Tibial artery (tissue), 4 donors: ENCODE results near the gene KRTDAP.

Experiments used
- DNase-seq, 2 donors: peaks; one replicate each; pipeline ENCODE4 v3.0.0-alpha.2; 2019
- H3K27ac ChIP-seq, 2 donors: fragments of 200-600 bp; sonication (generic) in 1 of 2; 1 replicate in 1 of 2; 2 replicates in 1 of 2; pipeline ENCODE4 v1.5.1; 2018 to 2019; ENCODE audit warnings: mild to moderate bottlenecking in 1 of 2
- H3K27me3 ChIP-seq, 2 donors: fragments of 200-600 bp; sonication (generic) in 1 of 2; one replicate each; pipeline versions ENCODE4 v1.5.1 to v1.6.0; 2016 to 2019
- H3K36me3 ChIP-seq, 3 donors: fragments of 200-600 bp; sonication (generic) in 2 of 3; one replicate each; pipeline ENCODE4 v1.5.1; 2016 to 2019; ENCODE audit warnings: mild to moderate bottlenecking in 2 of 3
- H3K4me1 ChIP-seq, 4 donors: fragments of 200-600 bp; sonication (generic) in 2 of 4; 1 replicate in 3 of 4; 2 replicates in 1 of 4; pipeline ENCODE4 v1.5.1; 2016 to 2019
- H3K4me3 ChIP-seq, 2 donors: fragments of 200-600 bp; sonication (generic) in 1 of 2; 1 replicate in 1 of 2; 2 replicates in 1 of 2; pipeline ENCODE4 v1.5.1; 2018 to 2019; ENCODE audit warnings: mild to moderate bottlenecking in 2 of 2
- H3K9me3 ChIP-seq, 3 donors: fragments of 200-600 bp; sonication (generic) in 1 of 3; one replicate each; pipeline ENCODE4 v1.5.1; 2016 to 2019
- intact Hi-C: fragments of 100-400 bp; cut with DNase I; formaldehyde crosslinking; loops from one replicate; pipeline ENCODE4 v1.15.0; 2023; ENCODE audit warnings: low total_unique reads
- TF ChIP-seq, protein P1 (sequence below), 2 experiments: fragments of 200-600 bp in 1 of 2; fragments of 450-650 bp in 1 of 2; IDR thresholded peaks; one replicate each; pipeline ENCODE4 v1.5.1; 2017 to 2019; ENCODE audit warnings: antibody characterized with exemption in 2 of 2, mild to moderate bottlenecking in 1 of 2, moderate library complexity in 1 of 2

The KRTDAP gene

DNA sequence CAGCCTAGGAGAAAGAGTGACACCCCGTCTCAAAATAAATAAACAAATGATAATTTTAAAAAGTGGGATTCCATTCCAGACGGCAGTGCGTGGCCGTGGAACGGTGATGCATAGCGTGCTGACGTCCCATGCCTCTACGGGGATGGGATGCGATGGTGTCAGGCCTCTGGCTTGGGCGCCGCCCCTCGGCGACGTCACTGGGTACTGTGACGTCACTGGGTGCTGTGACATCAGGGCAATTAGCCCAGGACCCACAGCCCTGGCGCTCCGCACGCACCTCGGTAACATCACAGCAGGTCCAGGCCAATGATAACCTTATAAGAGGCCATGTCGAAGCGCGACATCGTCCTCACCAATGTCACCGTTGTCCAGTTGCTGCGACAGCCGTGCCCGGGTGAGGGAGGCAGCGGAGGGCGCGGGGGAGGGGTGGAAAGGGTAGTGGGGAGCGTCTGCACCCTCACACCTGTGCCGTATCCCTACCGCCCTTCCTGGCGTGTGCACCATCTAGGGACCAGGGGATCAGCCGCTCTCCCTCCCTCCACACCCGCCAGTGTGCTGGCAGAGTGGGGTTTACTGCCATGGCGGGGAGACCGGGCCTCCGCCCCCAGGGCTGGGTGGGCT, 43.0 kb upstream of the KRTDAP start, which contains the start of gene GAPDHS:
Gene GAPDHS, plus strand, starts transcription at position 256 of the 621 bp plus-strand sequence. Its CDS starts 72 bp downstream, at position 328.
- Histone ChIP-seq H3K9me3 (no peaks in the 10 kb centered on the region), H3K27ac (no peak within 1 kb of the TSS), H3K36me3 (no peaks in the 10 kb centered on the region), H3K27me3 (peaks cover 0 to 80% of the 10 kb centered on the region in 2 donors), H3K4me1 (peaks cover 0 to 8% (median 0%) of the 10 kb centered on the region in 4 donors), H3K4me3 (no peak within 1 kb of the TSS)
- intact Hi-C loops = no loop called here
- DNase-seq = no peak
- TF ChIP-seq, protein P1, sequence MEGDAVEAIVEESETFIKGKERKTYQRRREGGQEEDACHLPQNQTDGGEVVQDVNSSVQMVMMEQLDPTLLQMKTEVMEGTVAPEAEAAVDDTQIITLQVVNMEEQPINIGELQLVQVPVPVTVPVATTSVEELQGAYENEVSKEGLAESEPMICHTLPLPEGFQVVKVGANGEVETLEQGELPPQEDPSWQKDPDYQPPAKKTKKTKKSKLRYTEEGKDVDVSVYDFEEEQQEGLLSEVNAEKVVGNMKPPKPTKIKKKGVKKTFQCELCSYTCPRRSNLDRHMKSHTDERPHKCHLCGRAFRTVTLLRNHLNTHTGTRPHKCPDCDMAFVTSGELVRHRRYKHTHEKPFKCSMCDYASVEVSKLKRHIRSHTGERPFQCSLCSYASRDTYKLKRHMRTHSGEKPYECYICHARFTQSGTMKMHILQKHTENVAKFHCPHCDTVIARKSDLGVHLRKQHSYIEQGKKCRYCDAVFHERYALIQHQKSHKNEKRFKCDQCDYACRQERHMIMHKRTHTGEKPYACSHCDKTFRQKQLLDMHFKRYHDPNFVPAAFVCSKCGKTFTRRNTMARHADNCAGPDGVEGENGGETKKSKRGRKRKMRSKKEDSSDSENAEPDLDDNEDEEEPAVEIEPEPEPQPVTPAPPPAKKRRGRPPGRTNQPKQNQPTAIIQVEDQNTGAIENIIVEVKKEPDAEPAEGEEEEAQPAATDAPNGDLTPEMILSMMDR (IDR thresholded peaks at IDR 0.05) = no peak

DNA sequence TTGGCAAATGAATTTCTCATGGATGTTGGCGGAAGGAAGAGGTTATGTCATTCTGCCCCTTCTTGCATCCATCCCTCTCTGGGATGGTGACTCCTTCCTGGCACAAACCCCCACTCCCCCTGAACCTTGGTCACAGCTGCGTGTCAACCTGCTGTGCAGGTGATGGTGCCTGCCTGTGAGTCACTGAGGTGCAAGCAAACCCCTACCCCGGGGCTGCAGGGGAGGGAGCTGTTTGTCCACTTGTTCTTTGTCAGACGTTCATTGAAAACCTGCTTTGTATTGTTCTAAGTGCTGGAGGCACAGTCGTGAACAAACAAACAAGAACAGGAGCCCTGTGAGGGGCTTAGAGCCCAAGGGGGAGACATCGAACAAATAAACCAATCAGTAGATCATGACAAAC, 41.0 kb upstream of the KRTDAP start:
- Histone ChIP-seq H3K27ac (no peak overlapping the region), H3K4me1 (peaks cover 0 to 8% (median 0%) of the 10 kb centered on the region in 4 donors), H3K36me3 (no peaks in the 10 kb centered on the region), H3K4me3 (no peak overlapping the region), H3K27me3 (peaks cover 0 to 92% of the 10 kb centered on the region in 2 donors), H3K9me3 (no peaks in the 10 kb centered on the region)
- TF ChIP-seq, protein P1 (IDR thresholded peaks at IDR 0.05) = no peak
- intact Hi-C loops = no loop called here
- DNase-seq = no peak

DNA sequence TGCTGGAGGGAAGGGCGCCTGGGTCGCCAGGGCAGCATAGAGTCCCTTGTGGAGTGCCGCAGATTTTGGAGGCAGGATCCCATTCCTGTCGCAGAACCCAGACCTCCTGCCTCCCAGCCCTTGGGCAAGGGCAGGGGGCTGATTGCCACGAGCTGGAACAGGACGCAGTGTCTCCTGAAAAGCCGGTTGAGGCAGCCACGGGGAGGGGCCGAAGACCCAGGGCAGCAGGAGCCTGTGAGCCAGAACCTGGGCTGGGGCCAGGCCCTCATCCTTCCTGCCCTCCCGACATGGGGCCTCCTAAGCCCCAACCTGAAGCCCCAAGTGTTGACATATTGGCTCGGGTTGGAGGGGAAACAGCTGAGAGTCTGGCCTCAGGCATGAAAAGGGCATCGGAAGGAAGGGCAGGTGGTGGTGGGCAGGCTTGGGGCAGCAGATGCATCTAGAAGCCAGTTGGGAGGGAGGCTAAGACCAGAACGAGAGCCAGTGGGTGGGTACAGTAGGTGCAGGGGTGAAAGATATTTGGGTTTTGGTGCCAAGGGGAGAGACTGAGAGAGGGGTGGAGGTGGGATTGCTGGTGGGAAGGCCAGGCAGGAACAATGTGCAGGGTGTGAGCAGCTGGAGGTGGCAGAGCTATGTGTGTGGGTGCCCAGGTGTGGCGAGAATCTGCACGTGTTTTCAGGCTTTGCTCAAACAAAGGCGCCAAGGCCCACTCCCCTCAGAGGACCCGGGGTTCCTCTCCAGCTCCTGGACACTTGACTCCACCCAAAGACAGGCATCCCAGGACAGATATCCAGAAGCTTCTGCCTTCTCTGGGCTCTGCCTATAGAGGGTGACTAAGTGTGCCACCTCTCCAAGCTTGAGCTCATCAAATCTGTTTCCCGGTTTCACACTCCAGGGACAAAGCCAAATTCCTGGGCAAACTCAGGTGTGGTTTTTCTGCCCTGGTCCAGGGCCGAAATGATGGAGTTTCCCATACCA, 39.3 kb upstream of the KRTDAP start:
- Histone ChIP-seq H3K27ac (no peak overlapping the region), H3K36me3 (no peaks in the 10 kb centered on the region), H3K4me1 (peaks cover 0 to 8% (median 0%) of the 10 kb centered on the region in 4 donors), H3K9me3 (no peaks in the 10 kb centered on the region), H3K4me3 (no peak overlapping the region), H3K27me3 (peaks cover 0 to 97% of the 10 kb centered on the region in 2 donors)
- DNase-seq = no peak
- TF ChIP-seq, protein P1 (IDR thresholded peaks at IDR 0.05) = no peak
- intact Hi-C loops = no loop called here

DNA sequence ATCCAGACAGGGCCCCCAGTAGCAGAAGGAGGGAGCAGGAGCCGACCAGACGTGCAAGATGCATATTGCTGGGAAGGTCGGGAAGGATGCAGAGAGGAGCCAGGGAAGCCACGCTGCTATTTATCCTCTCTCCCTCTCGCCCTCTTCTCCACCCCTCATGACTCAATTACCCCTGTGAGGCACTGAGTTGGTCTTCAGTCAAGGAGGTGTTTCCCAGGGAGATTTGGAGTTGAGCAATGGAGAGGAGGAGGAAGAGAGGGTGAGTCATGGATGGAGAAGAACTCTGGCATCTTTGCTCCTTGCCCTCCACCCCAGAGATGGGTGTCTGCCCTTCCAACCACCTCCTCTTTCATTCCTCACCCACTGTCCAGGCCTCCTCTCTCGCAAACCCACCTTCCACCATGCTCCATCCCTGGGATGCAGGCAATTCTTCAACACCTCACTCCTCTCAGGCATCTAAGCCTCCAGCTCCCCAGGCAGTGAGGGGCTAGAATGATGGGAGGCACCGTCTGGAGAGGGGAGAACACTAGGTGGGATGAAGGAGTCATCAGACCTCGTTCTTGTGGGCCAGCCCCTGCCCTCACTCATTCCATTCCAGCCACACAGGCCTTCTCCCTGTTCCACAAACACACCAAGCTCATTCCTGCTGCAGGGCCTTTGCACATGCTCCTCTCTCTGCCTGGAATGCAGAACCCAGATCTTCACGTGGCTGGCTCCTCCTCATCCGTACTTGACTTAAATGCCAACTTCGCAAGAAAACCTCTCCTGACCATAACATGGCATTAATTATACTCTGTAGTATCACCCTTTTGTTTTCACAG, 38.2 kb upstream of the KRTDAP start, which contains the start of gene SBSN:
Gene SBSN, minus strand, starts transcription at position 94 of the 821 bp plus-strand sequence. Its CDS starts 30 bp downstream, at position 64.
- Histone ChIP-seq H3K36me3 (no peaks in the 10 kb centered on the region), H3K4me3 (no peak within 1 kb of the TSS), H3K27me3 (peaks cover 0 to 96% of the 10 kb centered on the region in 2 donors), H3K9me3 (no peaks in the 10 kb centered on the region), H3K27ac (no peak within 1 kb of the TSS), H3K4me1 (peaks cover 0 to 2% (median 0%) of the 10 kb centered on the region in 4 donors)
- TF ChIP-seq, protein P1 (IDR thresholded peaks at IDR 0.05) = no peak
- DNase-seq = no peak
- intact Hi-C loops = no loop called here

DNA sequence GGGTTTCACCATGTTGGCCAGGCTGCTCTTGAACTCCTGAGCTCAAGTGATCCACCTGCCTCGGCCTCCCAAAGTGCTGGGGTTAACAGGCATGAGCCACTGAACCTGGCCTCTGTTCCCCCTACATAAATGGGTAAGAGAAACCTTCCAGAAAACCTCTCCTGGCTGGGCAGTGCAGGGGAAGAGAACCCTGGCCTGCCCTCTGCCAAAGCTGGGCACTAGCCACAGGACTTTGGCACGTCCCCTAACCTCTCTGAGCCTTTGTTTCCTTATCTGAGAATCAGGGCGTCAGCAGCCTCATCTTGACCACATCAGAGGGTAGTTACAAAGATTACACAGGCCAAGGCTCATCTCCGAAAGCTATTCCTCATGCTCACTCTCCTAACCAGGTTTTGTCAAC, 35.6 kb upstream of the KRTDAP start:
- no peaks in the 10 kb centered on the region for H3K9me3 ChIP-seq
- no peaks in the 10 kb centered on the region for H3K4me1 ChIP-seq
- intact Hi-C loops = no loop called here
- H3K27me3 ChIP-seq = peaks cover 0 to 75% of the 10 kb centered on the region in 2 donors
- H3K27ac ChIP-seq = no peak overlapping the region
- no peaks in the 10 kb centered on the region for H3K36me3 ChIP-seq
- H3K4me3 ChIP-seq = no peak overlapping the region
- DNase-seq = no peak
- TF ChIP-seq, protein P1 (IDR thresholded peaks at IDR 0.05) = no peak
